Measurements from ENCODE around the gene AVEN.

AVEN gene

DNA sequence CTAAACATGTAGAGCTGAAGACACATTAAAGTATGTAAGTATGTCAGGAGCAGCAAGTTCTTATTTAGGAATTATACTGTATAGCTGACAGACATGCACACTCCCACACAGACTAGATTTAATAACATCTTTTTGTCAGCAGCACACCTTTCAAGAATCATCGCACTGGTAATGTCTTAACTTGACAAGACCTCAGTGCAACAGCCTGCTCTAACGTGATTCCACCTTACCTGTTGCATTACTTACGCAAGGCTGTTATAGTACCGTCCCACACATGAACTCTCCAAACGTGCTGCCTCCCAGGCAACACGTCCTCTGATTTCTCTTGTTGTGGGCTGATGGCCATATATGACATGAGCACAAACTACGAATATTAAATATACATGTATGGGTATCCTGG, 58.8 kb downstream of the AVEN start:
- no peak for DNase-seq

DNA sequence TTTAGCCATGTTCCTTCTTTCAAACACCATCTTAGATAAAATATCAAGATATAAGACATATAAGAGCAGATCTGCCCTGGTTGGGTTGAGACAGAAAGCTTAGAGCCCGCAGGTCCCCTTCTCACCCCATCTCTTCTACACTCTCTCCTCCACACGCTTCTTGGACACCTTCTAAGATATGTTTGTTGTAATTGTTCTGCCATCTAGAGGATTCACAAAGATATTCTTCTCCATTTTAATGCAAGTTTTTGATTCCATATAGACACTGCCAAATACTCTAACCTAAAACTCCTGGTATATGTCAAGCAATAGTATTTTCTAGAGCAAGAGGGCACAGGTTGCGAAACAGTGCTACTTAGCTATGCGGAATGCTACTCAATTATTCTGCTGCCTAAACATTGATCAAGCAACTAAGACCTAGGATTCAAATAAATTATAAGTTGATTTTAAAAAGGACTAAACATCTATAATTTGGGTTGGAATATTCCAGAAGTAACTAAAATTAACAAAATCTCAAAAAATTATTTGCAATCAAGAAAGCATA, 63.9 kb downstream of the AVEN start:
- DNase-seq = no peak

DNA sequence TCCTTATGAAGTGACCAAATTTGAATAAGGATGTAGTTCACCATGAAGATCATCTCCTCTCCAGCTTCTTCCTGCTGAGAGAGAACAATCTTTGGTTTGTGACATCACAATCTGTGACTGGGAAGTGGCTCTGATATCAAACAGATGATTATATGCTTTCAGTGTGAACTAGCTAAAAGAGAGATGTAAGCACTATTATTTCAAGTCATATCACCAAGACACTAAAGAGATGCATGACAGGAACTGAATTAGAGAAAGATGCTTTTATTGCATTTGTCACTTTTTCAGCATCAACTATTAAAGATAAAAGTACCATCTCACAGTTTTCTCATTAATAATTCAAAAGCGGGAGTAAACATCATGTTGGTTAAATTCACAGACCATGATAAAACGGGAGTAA, 67.2 kb downstream of the AVEN start:
- DNase-seq = no peak

DNA sequence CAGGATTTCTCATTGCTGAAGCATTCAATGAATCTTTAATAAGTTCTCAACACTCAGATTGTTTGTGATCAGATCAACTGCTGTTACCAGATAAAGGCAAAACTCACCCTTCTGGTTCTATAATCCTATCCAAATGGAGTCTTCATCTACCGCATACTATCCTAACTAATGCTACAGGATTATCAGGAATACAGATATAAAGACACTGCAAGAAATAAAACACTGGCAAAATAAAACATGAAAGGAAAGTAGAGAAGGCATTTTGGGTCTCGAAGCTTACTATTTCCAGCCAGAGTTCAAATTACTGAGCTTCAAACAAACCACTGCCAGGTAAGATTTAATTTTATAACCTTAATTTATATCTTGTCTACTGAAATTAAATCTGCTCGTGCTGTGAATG, 70.2 kb downstream of the AVEN start:
- no peak for DNase-seq

DNA sequence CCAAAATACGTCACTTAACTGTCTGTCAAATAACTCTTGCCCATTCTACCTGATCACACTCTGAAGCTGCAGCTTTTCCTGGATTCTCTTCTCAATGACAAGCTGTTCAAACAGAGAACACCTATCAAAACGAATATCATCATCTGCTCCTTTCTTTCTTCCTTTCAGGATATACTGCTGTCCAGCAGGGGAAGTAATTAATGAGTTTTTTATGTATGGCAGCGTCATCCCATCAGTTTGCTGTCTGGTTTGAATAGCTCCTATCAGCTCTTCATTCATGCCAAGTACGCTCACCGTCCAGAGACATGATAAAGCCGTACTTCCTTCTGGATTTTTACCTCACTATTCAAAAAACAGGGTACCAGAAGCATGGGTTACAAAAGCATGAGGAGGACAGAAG, 70.8 kb downstream of the AVEN start, which contains the start of gene CHRM5:
TSS of gene CHRM5 (plus strand) at position 274 of the 400 bp plus-strand sequence. CDS start 94,221 bp downstream, outside the sequence.
- DNase-seq = no peak

DNA sequence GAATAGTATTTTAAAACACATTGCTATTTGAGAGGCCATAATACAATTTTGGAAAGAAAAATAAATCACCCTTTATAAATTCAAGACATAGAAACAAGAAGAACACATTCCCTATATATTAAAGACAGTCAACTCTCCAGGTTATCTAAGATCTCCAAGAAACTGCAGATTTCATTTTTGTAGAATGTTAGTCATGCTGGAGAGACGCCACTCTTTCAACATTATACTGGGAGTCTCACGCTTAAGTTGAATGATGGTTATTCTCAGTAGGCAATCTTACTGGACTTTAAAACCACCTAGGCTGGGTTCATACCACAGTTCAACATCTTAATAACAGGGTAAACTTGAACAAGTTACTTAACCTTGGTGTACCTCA, 74.4 kb downstream of the AVEN start:
- DNase-seq = no peak

DNA sequence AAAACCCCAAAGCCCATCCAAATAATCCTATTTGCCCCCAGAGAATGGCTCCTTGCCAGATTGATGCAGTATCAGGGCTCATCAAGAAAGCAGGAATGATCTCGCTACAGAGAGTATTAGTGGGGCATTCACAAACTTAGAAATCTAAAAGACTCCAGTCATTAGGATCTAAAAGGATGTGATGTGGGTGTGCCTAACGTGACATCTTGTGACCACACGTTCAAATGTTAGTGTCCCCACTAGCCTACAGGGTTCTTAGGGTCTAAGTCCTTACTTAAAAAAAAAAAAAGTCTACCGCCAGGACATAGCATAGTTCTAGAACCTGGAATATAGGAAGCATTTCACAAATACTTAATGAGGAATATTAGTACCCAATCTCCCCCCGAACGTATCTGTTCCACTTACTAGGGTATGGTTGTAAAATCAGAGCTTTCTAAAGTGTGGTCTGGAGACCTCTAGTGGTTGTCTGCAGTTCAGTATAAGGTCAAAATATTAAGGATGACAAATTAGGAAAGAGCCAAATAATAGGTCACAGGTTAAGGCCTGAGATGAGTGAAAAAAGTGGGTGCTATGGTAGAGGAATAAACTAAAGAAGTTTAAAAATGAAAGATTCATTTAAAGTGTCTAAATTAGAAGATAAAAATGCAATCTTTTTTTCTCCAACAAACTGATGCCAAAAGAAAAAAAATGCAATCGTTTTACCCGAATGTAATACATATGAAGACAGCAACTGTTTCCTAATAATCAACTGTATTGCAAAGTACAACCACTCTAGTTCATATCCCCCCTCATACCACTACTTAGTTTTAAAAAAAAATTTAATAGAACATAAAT, 75.0 kb downstream of the AVEN start:
- peak; percentile 20 for DNase-seq

DNA sequence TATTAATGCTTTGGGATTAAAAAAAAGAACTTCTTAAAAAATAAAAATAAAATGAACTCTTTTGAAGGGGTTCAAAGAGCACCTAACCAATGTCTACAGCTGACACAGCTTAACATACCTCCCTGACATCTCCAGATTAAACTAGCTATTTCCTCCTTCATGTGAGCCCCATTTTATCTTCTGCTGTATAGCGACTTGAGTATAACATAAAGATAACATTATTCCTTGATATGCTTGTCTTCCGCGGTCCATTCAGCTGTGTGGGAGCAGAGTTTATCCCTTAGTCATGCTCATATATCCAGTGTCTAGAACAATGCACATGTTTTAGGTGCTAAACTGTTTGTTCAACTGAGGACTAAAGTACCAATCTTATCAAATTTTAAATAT, 78.5 kb downstream of the AVEN start:
- DNase-seq = no peak

DNA sequence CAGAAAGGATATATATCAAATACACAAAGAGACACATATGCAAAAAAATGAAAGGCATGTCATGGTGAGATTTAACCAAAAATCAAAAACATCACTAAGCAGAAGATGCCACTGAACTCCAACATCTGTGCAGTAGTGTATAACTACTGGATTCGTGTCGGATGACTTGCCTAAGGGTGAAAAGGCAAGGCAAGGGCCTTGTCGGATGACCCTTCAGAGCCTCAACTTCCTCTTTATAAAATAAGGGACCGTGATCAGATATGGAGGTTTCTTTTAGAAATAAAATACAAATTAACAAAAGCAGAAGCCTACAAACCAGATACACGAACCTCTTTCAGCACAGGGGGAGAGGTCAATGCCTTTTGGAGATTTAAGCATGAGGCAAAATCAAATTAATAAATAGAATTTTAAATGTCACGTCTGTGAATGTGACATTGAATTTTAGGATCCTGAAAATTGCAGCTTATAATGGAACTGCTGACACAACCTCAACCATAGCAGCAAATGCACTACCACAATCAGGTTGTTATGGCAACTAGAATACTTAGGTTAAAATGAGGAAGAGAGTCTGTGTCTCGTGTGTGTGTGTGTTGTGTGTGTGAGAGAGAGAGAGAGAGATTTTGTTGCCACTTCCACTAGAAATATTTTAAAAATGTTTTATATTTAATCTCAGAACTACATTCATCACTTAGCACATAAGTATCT, 79.0 kb downstream of the AVEN start:
- no peak for DNase-seq

DNA sequence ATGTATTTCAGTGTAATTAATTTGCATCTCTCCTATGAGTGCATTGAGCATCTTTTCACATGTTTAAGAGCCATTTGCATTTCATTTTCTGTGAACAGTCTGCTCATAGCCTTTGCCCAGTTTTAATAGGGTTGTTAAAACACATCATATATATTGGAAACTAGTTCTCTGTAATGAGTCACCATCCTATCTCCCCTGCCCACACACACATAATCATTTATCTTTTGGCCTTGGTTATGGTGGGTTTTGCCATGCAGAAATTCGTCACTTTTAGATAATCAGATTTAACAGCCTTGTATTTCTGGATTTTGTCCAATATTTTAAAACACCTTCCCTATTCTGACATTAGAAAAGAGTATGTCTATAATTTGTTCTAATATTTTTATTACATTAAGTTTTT, 82.6 kb downstream of the AVEN start:
- no peak for DNase-seq

DNA sequence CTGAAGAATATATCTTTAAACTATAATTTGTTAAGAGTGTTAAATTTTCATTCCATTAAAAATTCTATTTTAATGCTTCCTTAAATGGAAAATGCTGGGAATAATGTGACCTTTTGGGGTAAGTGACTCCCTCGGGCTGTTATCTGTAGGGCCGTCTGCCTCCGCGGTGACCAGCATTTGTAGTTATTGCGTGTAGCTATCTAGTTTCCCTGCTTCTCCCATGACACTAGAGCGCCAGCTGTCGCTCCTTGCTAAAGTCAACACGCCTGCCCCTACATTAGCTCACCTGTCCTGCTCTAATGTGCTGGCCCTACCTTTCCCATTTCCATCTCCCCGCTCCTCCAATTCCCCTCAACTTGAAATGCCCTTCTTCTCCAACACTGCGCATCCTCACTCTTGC, 83.1 kb downstream of the AVEN start:
- DNase-seq = no peak

DNA sequence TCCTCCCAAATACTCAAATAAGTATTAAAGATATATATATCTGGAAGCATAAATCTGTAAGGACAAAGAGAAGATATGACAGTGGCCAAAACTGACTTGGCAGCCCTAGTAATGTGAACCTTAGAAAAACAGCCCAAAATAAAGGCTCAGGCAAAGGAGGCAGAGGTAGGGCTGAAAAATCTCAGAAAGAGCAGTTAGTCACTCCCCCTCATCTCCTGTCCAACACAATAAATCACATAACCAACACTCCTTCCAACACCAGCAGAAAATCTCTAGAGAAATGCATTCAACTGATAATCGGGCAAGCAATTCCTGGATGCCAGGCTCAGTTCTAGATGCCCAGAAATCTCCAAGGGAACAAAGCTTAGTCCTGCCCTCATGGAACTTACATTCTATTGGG, 92.9 kb downstream of the AVEN start:
- DNase-seq = no peak

DNA sequence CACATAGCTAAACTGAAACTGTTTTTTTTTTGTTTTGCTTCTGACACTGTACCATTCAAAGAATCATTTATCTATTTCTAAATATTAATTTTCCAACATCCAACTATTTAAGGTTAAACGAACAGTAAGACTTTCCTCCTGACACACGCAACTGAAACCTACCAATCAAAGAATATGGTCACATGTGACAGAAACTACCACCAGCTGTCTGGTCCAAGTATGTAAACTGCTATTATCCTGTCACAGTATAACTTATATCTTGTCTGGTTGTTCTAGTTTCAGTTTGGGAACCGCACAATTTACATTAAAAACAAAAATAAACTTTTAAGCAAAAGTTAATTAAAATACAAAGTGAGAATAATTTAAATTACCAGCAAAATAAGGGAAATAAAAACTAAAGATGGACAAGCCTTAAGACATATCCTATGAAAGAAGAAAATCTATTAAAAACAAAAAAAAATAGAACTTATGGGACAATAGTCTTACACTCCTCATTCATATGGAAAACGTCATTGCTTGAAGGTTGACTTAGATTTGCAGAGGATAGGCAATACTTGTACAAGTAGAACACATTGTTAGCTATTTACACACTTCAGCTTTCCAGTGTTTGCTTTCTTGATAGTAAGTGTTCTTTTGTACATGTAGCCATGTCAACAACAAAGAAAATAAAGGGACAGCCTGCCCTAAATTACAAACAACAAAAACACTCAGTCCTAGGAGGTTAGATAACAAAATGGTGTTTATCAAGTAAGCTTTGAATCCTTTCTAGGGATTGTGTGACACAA, 97.5 kb downstream of the AVEN start:
- DNase-seq = no peak

DNA sequence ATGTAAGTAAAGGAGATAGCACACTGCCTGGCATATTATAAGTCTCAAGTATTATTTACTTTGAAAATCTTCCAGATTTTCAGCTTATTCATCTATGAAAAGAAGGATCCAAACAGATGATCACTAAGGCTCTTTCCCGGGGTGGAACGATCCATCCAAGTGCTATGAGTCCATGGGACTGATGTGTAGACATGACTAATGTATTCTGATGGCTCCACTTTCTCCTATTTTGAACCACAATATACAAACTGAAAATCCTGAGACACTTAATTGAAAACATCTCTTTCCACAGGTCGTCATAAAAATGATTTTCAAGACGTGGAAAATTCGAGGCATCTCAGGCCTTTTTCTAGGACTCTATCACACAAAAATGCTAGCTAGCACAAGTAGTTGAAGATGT, 104.1 kb downstream of the AVEN start:
- no peak for DNase-seq

DNA sequence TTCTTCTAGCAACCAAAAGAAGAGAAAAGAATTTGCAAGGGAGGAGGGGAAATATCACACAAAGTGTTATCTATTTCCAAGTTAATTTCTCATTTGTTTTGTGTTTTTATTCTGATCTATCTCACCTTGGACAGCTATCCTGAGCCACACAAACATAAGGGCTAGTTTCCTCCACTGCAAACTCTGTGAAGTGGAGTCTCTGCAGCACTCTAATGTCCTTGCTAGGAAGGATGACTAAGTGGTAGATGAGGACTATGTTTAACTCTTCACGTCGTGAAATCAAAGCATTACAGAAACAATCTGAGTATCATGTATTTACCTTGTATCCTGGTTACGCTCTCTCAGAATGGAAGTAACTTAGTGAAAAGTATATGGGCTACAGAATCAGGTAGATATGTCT, 104.6 kb downstream of the AVEN start:
- DNase-seq = no peak

DNA sequence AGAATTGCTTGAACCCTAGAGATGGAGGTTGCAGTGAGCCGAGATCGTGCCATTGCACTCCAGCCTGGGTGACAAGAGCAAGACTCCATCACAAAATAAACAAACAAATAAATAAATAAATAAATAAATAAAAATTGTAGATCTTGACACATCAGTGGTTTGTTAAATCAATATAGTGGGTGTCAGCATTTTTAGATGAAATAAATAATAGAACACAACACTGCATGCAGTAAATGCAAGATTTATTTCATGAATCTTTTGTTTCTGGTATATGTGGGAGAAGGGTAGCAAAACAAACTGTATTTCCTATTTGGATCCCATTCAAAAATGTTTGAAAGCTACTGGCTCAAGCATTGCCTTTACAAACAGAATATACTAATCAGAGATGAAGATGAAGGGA, 106.3 kb downstream of the AVEN start:
- no peak for DNase-seq

DNA sequence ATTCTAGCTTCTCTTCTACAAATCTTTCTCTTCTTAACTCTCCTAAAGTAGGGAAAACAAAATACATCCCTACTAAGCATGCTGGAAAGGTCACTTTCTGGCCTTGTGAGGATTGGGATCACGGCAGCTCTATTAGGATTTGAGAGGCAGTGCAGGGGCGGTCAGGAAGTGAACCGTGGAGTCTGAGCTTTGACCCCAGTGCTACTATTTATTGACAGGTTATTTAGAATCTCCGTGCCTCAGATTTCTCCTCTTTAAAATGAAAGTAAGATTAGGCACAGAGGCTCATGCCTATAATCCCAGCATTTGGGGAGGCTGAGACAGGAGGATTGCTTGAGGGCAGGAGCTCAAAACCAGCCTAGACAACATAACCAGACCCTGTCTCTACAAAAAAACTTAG, 112.7 kb downstream of the AVEN start:
- no peak for DNase-seq

DNA sequence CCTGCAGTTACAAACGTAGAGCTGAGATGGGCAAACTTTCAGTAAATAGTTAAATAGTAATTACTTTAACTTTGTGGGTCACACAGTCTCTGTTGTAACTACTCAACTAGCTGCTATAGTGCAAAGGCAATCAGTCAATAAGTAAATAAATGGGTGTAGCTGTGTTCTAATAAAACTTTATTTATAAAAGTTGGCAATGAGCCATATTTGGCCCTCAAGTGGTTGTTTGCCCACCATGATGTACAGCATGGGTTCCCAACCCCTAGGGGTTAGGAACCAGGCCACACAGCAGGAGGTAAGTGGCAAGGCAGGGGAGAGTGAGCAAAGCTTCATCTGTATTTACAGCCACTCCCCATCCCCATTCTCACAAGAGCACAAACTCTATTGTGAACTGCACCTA, 115.6 kb downstream of the AVEN start:
- no peak for DNase-seq

DNA sequence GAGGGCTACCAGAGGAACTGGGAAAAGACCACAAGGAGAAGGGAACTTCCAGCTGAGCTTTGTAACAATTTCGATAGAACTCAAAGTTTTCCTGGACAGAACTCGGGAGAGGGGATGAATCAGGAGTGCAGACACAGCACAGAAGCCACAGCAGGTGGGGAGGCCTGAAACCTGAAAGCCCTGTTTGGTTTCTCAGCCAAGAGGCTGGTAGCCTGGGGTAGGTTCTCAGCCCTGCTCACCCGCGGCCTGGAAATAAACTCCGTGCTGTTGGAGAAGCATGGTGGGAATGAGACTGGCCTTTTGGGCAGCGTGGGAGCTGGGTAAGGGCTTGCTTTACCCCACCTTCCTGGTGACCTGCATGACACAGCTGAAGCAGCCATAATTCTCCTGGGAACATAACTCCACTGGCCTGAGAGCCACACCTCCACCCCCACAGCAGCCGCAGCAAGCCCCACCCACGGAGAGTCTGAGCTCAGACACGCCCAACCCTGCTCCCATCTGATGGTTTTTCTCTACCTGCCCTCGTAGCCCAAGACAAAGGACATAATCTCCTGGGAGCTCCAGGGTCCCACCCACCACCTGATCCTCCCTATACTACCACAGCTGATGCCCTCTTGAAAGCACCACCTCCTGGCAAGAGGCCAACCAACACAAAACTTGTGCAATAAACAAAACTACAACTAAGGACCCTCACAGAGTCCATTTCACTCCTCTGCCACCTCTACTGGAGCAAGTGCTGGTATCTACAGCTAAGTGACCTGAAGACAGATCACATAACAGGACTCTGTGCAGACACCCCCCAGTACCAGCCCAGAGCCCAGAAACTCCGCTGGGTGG, 123.2 kb downstream of the AVEN start:
- no peak for DNase-seq

DNA sequence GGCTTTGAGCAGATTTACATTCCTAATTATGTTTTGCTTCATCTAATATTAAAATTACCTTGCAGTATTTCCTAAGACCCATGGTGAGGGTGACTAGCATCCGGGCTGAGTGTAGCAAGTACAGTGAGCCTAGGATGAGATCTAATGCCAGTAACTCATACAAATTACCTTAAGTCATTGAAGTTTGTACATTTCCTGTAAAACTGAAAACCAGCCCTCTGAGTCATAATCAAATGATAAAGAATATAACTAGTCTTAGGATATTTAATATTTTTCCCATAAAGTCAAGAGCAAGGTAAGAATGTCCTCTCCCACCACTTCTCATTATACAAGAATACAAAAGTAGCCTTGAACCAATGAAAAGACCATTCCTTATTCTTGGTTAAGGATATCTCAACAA, 125.5 kb downstream of the AVEN start:
- DNase-seq = no peak

DNA sequence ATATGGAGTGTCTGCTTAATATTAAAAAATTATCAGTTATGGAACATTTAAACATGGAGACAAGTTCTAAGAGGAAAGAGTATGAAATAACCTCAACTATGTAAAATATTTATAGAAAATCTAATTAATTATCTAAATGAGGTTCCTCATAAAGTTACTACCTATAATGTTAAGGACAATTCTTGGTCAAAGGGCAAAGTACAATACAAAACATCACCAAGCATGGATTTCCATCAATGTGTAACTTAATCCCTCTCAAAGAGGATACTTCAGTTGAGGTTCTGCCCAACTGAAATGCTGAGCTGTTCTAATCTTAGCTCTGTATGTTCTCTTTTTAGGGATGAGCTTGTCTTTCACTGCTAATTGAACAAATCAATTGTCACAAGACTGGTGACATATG, 126.7 kb downstream of the AVEN start:
- no peak for DNase-seq

DNA sequence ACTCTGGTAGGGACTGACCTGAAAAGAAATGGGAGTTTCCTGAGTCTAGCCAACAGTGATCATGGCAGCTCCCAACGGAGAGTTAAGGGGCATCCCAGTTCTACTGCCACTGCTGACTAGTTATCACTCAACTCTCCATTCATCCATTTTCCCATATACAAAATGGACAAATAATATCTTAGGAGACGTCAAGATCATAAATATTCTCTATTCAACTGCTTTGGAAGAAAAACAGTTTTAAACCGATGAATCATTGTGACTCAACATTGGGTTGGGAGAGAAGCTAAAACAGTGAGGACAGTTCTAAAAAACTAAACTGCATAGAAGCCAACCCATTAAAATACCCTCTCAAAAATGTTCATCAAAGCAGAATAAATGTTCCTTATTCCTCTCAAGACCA, 128.3 kb downstream of the AVEN start:
- DNase-seq = no peak

DNA sequence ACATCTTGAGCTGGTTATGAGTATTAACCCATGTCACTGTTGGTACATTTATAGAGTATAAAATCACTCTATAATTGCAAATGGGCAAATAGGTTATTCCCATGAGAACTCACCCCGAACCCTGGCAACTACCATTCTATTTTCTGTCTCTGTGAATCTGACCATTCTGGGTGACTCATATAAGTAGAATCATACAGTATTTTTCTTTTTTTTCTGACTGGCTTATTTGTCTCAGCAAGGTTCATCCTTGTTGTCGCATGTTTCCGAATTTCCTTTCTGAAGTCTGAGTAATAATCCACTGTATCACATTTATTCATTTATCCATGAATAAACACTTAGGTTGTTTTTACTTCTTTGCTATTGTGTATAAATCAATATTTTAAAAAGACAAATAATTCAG, 130.6 kb downstream of the AVEN start:
- DNase-seq = no peak

Data from activated CD4-positive, alpha-beta T cell treated with anti-CD3 and anti-CD28 coated beads, Interleukin-2, Interleukin-6, amounts not matched to agents 100 ng/mL and 50 ng/mL, durations not matched to agents 16 hours and 8 hours (primary cell).